HEK293T (cell line): Measurements from ENCODE around the gene MOK.

Experiments used
- ELF4 ChIP-seq: fragments of 450-650 bp; IDR thresholded peaks from 2 replicates; pipeline ENCODE4 v1.6.1; 2017; ENCODE audit warnings: antibody characterized with exemption
- NFRKB ChIP-seq: fragments of 450-650 bp; IDR thresholded peaks from 2 replicates; pipeline ENCODE4 v1.6.1; 2016; ENCODE audit warnings: mild to moderate bottlenecking, moderate library complexity
- SUZ12 ChIP-seq: fragments of 450-650 bp; IDR thresholded peaks from 2 replicates; pipeline ENCODE4 v1.6.1; 2016; ENCODE audit warnings: mild to moderate bottlenecking
- TARDBP ChIP-seq: fragments of 450-650 bp; IDR thresholded peaks from 2 replicates; pipeline ENCODE4 v1.6.1; 2016

DNA sequence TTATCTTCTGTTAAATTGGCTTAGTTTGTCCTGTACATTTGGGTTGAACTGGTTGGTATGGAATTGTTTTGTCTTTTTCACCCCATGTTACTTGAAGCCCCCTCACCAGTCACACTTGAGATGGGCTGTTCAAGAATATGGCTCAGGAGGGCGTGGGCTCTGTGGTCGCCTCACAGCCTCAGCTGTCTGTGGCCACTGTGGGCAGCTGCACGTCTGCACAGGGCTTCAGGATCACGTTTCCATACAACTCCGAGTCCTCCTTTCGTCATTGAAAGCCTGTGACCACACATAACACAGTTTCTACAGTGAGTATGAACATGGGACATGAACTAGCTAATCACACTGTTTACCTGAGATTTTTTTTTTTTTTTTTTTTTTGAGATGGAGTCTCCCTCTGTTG is 81.3 kb downstream of the MOK start:
- no peak for TF ChIP-seq SUZ12
- no peak for TF ChIP-seq TARDBP
- TF ChIP-seq ELF4 = no peak
- TF ChIP-seq NFRKB = no peak
